Fibroblast of lung (primary cell): ENCODE results near the gene NKX2-3.

Experiments
- CTCF ChIP-seq, 2 donors: IDR thresholded peaks in 1 of 2; conservative IDR thresholded peaks in 1 of 2; 1 replicate in 1 of 2; 2 replicates in 1 of 2; pipeline ENCODE4 v1.5.1; 2011 to 2012; ENCODE audit warnings: low read length in 2 of 2, control low read depth in 1 of 2, inconsistent platforms in 1 of 2, low read depth in 1 of 2, mild to moderate bottlenecking in 1 of 2
- EZH2 ChIP-seq: IDR thresholded peaks from 2 replicates; pipeline ENCODE4 v1.5.1; 2012; ENCODE audit warnings: low read length, control low read depth, mild to moderate bottlenecking; ENCODE audit errors: missing control alignments

GRCh38 chr10:99535764-99536337, 3.1 kb downstream of the NKX2-3 start:
- TF ChIP-seq CTCF (conservative IDR thresholded peaks at IDR 0.05 in 1 of 2, IDR thresholded peaks at IDR 0.05 in 1 of 2; ENCODE audit: low read depth in 1 of 2, low read length in 2 of 2): no peak
- TF ChIP-seq EZH2: no peak
